Small intestine (tissue), 7 donors: Measurements from ENCODE around the gene SSU72. TPM values are rescaled to one million over a fixed set of nuclear protein-coding genes. Genes with fewer than 3 reads are reported as not detected.
"Not testable (repeated sequence)": the region's sequence is repeated elsewhere in the genome, so short reads cannot be mapped to it uniquely, and the experiment has no call there.

Source experiments
- DNase-seq, 2 donors: peaks; one replicate each; pipeline versions ENCODE4 v3.0.0 to v3.0.0-alpha.2; 2013
- FAIRE-seq: peaks from 2 replicates; lab custom pipeline; 2012; peaks lifted over from hg19 to GRCh38; lab: Jason Lieb, UNC
- H3K27ac ChIP-seq, 3 donors: one replicate each; pipeline ENCODE4 v1.5.1; 2013; ENCODE audit warnings: low read length in 2 of 3, mild to moderate bottlenecking in 2 of 3, control low read depth in 1 of 3, inconsistent platforms in 1 of 3, low read depth in 1 of 3, moderate library complexity in 1 of 3
- H3K27me3 ChIP-seq, 3 donors: one replicate each; pipeline ENCODE4 v1.6.1; 2013; ENCODE audit warnings: low read length in 3 of 3, inconsistent platforms in 1 of 3; ENCODE audit not compliant: control insufficient read depth in 3 of 3, insufficient read depth in 3 of 3
- H3K36me3 ChIP-seq, 3 donors: one replicate each; pipeline ENCODE4 v1.6.1; 2013; ENCODE audit warnings: low read length in 3 of 3, inconsistent platforms in 1 of 3, low read depth in 1 of 3, mild to moderate bottlenecking in 1 of 3, moderate library complexity in 1 of 3; ENCODE audit not compliant: control insufficient read depth in 3 of 3, insufficient read depth in 2 of 3
- H3K4me1 ChIP-seq, 3 donors: one replicate each; pipeline ENCODE4 v1.6.1; 2013; ENCODE audit warnings: low read length in 2 of 3, inconsistent platforms in 1 of 3, low read depth in 1 of 3, mild to moderate bottlenecking in 1 of 3, moderate library complexity in 1 of 3; ENCODE audit not compliant: control insufficient read depth in 3 of 3, insufficient read depth in 2 of 3
- H3K4me3 ChIP-seq, 3 donors: one replicate each; pipeline ENCODE4 v1.5.1; 2013; ENCODE audit warnings: low read length in 3 of 3, control low read depth in 1 of 3, inconsistent platforms in 1 of 3, low read depth in 1 of 3, mild to moderate bottlenecking in 1 of 3, moderate library complexity in 1 of 3
- H3K9me3 ChIP-seq, 2 donors: one replicate each; pipeline ENCODE4 v1.6.1; 2013; ENCODE audit warnings: low read depth in 1 of 2, low read length in 1 of 2; ENCODE audit not compliant: control insufficient read depth in 2 of 2, insufficient read depth in 1 of 2
- WGBS, 3 donors: extraction: QIAGEN DNeasy Blood & Tissue Kit; methylation state at CpG; one replicate each; pipeline ENCODE4 v1.1.7; 2013; 5-methylcytosine and 5-hydroxymethylcytosine counted together
- polyA plus RNA-seq, 4 donors: library from polyadenylated mRNA; stranded (reverse) in 3 of 4; unstranded in 1 of 4; fragments of 200-250 nt in 3 of 4; fragments of 120-200 nt in 1 of 4; gene quantifications; one replicate each; pipeline versions ENCODE4 v1.2.1 to v1.2.3, GENCODE V29; 2013
- donor health status: healthy with polysubstance abuse.
- donor health status: control.
- donor health status: control.
- donor health status: Bipolar disorder and iron deficiency.
- donor health status: healthy.

The SSU72 gene
- polyA plus RNA-seq, 4 donors: 83.9 to 140 (median 124) TPM

GRCh38 chr1:1596493-1597274 lies 22.0 kb upstream of the SSU72 start:
- no peaks in the 10 kb centered on the region for H3K36me3 ChIP-seq
- H3K27me3 ChIP-seq: peaks cover 3 to 57% (median 6%) of the 10 kb centered on the region in 3 donors
- H3K4me3 ChIP-seq: no peak overlapping the region
- peaks cover 0 to 5% (median 0%) of the 10 kb centered on the region in 3 donors for H3K4me1 ChIP-seq
- H3K27ac ChIP-seq: no peak overlapping the region
- no peaks in the 10 kb centered on the region for H3K9me3 ChIP-seq
- 30 to 43% (median 35%) methylated on average over 10 to 12 of the region's 12 CpGs for WGBS, 3 donors
- FAIRE-seq (no peak), DNase-seq (peak in 1 of 2 donors; percentile 2)

GRCh38 chr1:1595341-1595740 lies 20.7 kb upstream of the SSU72 start:
- 70 to 89% (median 78%) methylated on average over 2 of the region's 2 CpGs for WGBS, 3 donors
- FAIRE-seq, DNase-seq, H3K4me1 ChIP-seq, H3K36me3 ChIP-seq, H3K9me3 ChIP-seq, H3K27ac ChIP-seq, H3K4me3 ChIP-seq: not testable (repeated sequence)
- peaks cover 3 to 45% (median 6%) of the 10 kb centered on the region in 3 donors for H3K27me3 ChIP-seq

GRCh38 chr1:1594602-1595260 lies 20.1 kb upstream of the SSU72 start:
- no peak for FAIRE-seq
- WGBS, 3 donors: 36 to 58% (median 48%) methylated on average over 10 of the region's 10 CpGs

GRCh38 chr1:1593834-1594601 lies 19.4 kb upstream of the SSU72 start:
- H3K4me1 ChIP-seq: peaks cover 0 to 5% (median 0%) of the 10 kb centered on the region in 3 donors
- DNase-seq (peak in 1 of 2 donors; percentile 1), FAIRE-seq (no peak)
- 80 to 86% (median 85%) methylated on average over 22 to 24 of the region's 24 CpGs for WGBS, 3 donors
- H3K9me3 ChIP-seq: no peaks in the 10 kb centered on the region
- peaks cover 3 to 39% (median 6%) of the 10 kb centered on the region in 3 donors for H3K27me3 ChIP-seq
- no peak overlapping the region for H3K27ac ChIP-seq
- no peak overlapping the region for H3K4me3 ChIP-seq
- H3K36me3 ChIP-seq: no peaks in the 10 kb centered on the region

More at GRCh38 chr1:1594602-1595260, 20.1 kb upstream of the SSU72 start:
- Histone ChIP-seq H3K27me3 (peaks cover 3 to 42% (median 6%) of the 10 kb centered on the region in 3 donors), H3K27ac (no peak overlapping the region), H3K9me3 (no peaks in the 10 kb centered on the region), H3K36me3 (no peaks in the 10 kb centered on the region), H3K4me3 (no peak overlapping the region), H3K4me1 (peaks cover 0 to 5% (median 0%) of the 10 kb centered on the region in 3 donors)
- DNase-seq: peak in 1 of 2 donors; percentile 17

- H3K36me3 ChIP-seq: no peaks in the 10 kb centered on the region
- H3K27me3 ChIP-seq: peaks cover 0 to 14% (median 0%) of the 10 kb centered on the region in 3 donors
- no peak for DNase-seq
- no peak for FAIRE-seq
- no peaks in the 10 kb centered on the region for H3K4me1 ChIP-seq
- no peaks in the 10 kb centered on the region for H3K9me3 ChIP-seq
- no peak overlapping the region for H3K27ac ChIP-seq
- no peak overlapping the region for H3K4me3 ChIP-seq
- 85 to 87% (median 86%) methylated on average over 13 of the region's 13 CpGs for WGBS, 3 donors
These were observed 16.8 kb upstream of the SSU72 start for GRCh38 chr1:1591452-1591851.

- FAIRE-seq (no peak), DNase-seq (no peak)
- H3K4me1 ChIP-seq: no peaks in the 10 kb centered on the region
- 84 to 86% (median 84%) methylated on average over 23 of the region's 23 CpGs for WGBS, 3 donors
- no peaks in the 10 kb centered on the region for H3K36me3 ChIP-seq
- H3K27ac ChIP-seq: no peak overlapping the region
- no peak overlapping the region for H3K4me3 ChIP-seq
- no peaks in the 10 kb centered on the region for H3K9me3 ChIP-seq
- H3K27me3 ChIP-seq: peaks cover 0 to 34% (median 0%) of the 10 kb centered on the region in 3 donors
These were observed 8.8 kb upstream of the SSU72 start for GRCh38 chr1:1583347-1584010.

- Histone ChIP-seq H3K36me3 (no peaks in the 10 kb centered on the region), H3K4me3 (no peak overlapping the region), H3K27ac (no peak overlapping the region), H3K9me3 (no peaks in the 10 kb centered on the region), H3K4me1 (peaks cover 0 to 3% (median 0%) of the 10 kb centered on the region in 3 donors), H3K27me3 (peaks cover 0 to 34% (median 0%) of the 10 kb centered on the region in 3 donors)
- FAIRE-seq: no peak
- DNase-seq: no peak
- 74 to 84% (median 80%) methylated on average over 9 of the region's 9 CpGs for WGBS, 3 donors
These were observed 8.1 kb upstream of the SSU72 start for GRCh38 chr1:1582585-1583346.
